Endothelial cell (in vitro differentiated cells): ENCODE results near the gene RPAP3. TPM values are rescaled to one million over a fixed set of nuclear protein-coding genes. Genes with fewer than 3 reads are reported as not detected.

Experiments
- DNase-seq: peaks from one replicate; pipeline ENCODE4 v3.0.0; 2021; ENCODE audit warnings: low spot score
- H3K27ac Mint-ChIP-seq: one replicate; pipeline ENCODE4 v1.8.0; 2021; ENCODE audit warnings: mixed read lengths, inconsistent platforms; ENCODE audit not compliant: unreplicated experiment
- H3K27me3 Mint-ChIP-seq: one replicate; pipeline ENCODE4 v1.8.0; 2021; ENCODE audit warnings: mild to moderate bottlenecking, moderate library complexity, mixed read lengths, inconsistent platforms; ENCODE audit not compliant: unreplicated experiment
- H3K36me3 Mint-ChIP-seq: one replicate; pipeline ENCODE4 v1.8.0; 2021; ENCODE audit warnings: mild to moderate bottlenecking, low read depth, mixed read lengths, inconsistent platforms; ENCODE audit not compliant: unreplicated experiment
- H3K4me1 Mint-ChIP-seq: one replicate; pipeline ENCODE4 v1.8.0; 2021; ENCODE audit warnings: mild to moderate bottlenecking, mixed read lengths, inconsistent platforms; ENCODE audit not compliant: unreplicated experiment
- H3K4me3 Mint-ChIP-seq: one replicate; pipeline ENCODE4 v1.8.0; 2021; ENCODE audit warnings: mild to moderate bottlenecking, mixed read lengths, inconsistent platforms; ENCODE audit not compliant: unreplicated experiment
- H3K9me3 Mint-ChIP-seq: one replicate; pipeline ENCODE4 v1.8.0; 2021; ENCODE audit warnings: mixed read lengths, inconsistent platforms; ENCODE audit not compliant: unreplicated experiment
- long read RNA-seq: library from polyadenylated mRNA; unstranded; transcript quantifications from one replicate; pipeline ENCODE4 v2.0.0, GENCODE V29; 2020; ENCODE audit not compliant: unreplicated experiment
- total RNA-seq: library from RNA; stranded (reverse); fragmentation: NEBNext Ultra II Directional; extraction: Animal tissue kit (Norgen Biotek cat#: 25700); gene quantifications from one replicate; pipeline ENCODE4 v1.2.1, GENCODE V29; 2021; ENCODE audit not compliant: unreplicated experiment
- TF ChIP-seq, protein P1 (sequence below): fragments of 200-600 bp; sonication (generic); IDR thresholded peaks from one replicate; pipeline ENCODE4 v1.5.0; 2021; ENCODE audit warnings: antibody characterized with exemption; ENCODE audit not compliant: unreplicated experiment

Gene RPAP3
- 36.8 TPM for total RNA-seq
- long read RNA-seq, full-length matches to known transcripts = 12 of 14 reads
- long read RNA-seq, partial matches to known transcripts = 0 of 14 reads
- long read RNA-seq, other reads (novel, unspliced or antisense) = 2 of 14 reads

GRCh38 chr12:47705566-47706425, at the start of gene RPAP3:
RPAP3 (minus strand) TSS chr12:47706030; CDS start chr12:47702840, 3,190 bp downstream.
- Mint-ChIP-seq H3K4me1 (peaks cover 23% of the 10 kb centered on the region), H3K27ac (peak within 1 kb of the TSS; percentile 55), H3K9me3 (no peaks in the 10 kb centered on the region), H3K27me3 (peaks cover 10% of the 10 kb centered on the region), H3K36me3 (no peaks in the 10 kb centered on the region), H3K4me3 (peak within 1 kb of the TSS; percentile 91)
- peak; percentile 95 for DNase-seq
- TF ChIP-seq, protein P1, sequence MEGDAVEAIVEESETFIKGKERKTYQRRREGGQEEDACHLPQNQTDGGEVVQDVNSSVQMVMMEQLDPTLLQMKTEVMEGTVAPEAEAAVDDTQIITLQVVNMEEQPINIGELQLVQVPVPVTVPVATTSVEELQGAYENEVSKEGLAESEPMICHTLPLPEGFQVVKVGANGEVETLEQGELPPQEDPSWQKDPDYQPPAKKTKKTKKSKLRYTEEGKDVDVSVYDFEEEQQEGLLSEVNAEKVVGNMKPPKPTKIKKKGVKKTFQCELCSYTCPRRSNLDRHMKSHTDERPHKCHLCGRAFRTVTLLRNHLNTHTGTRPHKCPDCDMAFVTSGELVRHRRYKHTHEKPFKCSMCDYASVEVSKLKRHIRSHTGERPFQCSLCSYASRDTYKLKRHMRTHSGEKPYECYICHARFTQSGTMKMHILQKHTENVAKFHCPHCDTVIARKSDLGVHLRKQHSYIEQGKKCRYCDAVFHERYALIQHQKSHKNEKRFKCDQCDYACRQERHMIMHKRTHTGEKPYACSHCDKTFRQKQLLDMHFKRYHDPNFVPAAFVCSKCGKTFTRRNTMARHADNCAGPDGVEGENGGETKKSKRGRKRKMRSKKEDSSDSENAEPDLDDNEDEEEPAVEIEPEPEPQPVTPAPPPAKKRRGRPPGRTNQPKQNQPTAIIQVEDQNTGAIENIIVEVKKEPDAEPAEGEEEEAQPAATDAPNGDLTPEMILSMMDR = peak; percentile 85

DNA sequence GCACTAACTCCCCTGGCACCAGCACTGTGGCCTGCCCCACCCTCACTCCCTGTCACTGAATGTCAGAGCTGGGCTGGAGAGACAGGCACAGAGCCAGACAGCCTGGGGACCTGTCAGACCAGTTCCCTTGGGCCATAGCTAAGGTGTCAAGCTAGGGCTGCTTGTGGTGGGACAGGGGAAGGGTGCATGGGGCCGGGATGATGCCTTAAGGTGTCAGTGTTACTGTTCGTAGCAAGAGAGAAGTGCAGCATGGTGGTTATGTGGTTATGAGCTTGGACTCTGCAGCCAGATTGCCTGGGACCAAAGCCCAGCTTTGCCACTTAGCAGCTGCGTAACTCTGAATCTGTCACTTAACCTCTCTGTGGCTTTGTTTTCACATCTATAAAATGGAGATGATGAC, 49.1 kb upstream of the RPAP3 start:
- Mint-ChIP-seq H3K27ac (no peak overlapping the region), H3K27me3 (peaks cover 22% of the 10 kb centered on the region), H3K9me3 (no peaks in the 10 kb centered on the region), H3K36me3 (peaks cover 28% of the 10 kb centered on the region), H3K4me3 (peak overlapping the region; percentile 66), H3K4me1 (peaks cover 55% of the 10 kb centered on the region)
- DNase-seq = no peak
- TF ChIP-seq, protein P1 = no peak

DNA sequence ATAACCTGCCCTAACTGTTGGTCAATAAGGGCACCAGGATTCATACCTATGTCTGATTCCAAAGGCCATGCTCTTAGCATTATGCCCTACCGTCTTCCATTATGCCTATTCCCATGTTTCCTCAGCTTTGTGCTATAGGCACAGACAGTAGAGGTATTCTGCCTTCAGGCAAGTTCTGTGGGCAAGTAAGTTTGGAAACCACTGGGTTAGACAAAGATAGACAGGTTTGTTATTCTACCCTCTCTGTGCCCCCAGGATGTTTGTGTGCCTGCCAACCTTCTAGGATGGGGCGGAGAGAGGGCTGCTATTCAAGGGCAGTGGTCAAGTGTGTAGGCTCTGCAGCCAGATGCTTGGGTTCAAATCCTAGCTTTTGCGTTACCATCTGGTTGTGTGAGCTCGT, 48.3 kb upstream of the RPAP3 start:
- H3K4me1 Mint-ChIP-seq = peaks cover 54% of the 10 kb centered on the region
- TF ChIP-seq, protein P1 = no peak
- H3K27ac Mint-ChIP-seq = peak overlapping the region; percentile 88
- no peak for DNase-seq
- H3K36me3 Mint-ChIP-seq = peaks cover 32% of the 10 kb centered on the region
- no peaks in the 10 kb centered on the region for H3K9me3 Mint-ChIP-seq
- no peak overlapping the region for H3K4me3 Mint-ChIP-seq
- peaks cover 22% of the 10 kb centered on the region for H3K27me3 Mint-ChIP-seq

DNA sequence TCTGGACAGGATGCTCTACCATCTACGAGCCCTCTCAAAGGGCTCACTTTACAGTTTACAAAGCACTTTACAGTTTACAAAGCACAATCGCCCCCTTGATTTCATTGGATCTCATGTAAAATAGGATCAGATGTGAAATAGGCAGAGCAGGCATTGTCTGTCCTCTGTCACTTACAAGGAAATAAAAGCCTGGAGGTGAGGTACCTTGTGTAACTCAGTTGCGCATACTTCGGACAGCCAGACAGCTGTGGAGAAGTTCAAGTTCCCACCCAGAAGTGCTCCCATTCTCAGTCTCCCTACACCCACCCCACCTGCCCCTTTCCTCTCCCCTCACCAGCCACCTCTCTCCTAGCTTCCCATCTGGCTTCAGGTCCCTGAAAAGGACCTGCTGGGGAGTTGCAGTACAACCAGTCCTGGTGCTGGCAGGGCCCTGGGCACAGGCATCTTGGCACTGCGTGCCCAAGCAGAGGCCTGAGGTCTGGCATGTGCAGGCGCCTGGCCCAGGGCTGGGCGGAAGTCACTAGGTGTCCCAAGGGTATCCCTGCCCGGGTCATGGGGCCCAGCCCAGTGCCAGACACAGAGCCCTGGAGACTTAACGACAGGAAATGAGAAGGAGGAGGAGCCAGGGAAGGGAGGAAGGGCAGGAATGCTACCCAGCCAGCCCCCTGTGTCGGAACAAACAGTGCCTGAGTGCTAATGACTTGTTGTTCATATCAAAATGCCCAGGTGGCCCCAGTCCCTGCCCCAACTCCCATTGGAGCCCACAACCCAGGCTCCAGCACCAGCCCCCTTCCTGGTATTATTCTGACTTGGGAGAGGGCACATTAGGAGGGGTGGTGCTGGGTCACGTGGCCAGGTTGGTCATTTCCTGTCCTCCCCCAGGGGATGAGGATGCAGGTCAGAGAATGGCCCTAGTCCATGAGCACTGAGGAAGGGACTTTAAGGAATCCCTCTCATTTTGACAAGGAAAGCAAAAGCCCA, 47.5 kb upstream of the RPAP3 start:
- H3K27ac Mint-ChIP-seq = peak overlapping the region; percentile 88
- H3K4me3 Mint-ChIP-seq = peak overlapping the region; percentile 80
- H3K36me3 Mint-ChIP-seq = peaks cover 40% of the 10 kb centered on the region
- peak; percentile 43 for DNase-seq
- TF ChIP-seq, protein P1 = no peak
- H3K4me1 Mint-ChIP-seq = peaks cover 54% of the 10 kb centered on the region
- no peaks in the 10 kb centered on the region for H3K9me3 Mint-ChIP-seq
- H3K27me3 Mint-ChIP-seq = peaks cover 24% of the 10 kb centered on the region
